Stimulated activated CD4-positive, alpha-beta T cell treated with anti-CD3 and anti-CD28 coated beads, Interleukin-1b, Interleukin-23, amount 100 ng/mL, for 24 hours (primary cell): ENCODE results near the gene E2F1.
"Not testable (repeated sequence)": the region's sequence is repeated elsewhere in the genome, so short reads cannot be mapped to it uniquely, and the experiment has no call there.

Experiments
- DNase-seq, 4 experiments: peaks; one replicate each; pipeline ENCODE4 v3.0.0-alpha.2; 2020; ENCODE audit warnings: low read depth in 4 of 4, low spot score in 1 of 4

The E2F1 gene

DNA sequence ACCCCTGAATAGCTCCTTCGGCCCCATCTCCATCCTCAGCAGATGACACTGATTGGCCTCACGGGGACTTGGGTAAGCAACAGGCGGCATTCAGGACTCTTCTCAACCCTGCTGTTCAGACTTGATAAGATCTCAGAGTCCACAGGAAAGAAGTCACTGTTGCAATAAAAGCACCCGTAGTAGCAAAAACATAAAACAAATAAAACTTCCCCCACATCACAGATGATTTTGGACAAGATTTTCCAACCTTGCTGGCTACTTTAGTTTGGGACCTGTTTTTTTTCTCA lies 41.2 kb downstream of the E2F1 start:
- DNase-seq: no peak

DNA sequence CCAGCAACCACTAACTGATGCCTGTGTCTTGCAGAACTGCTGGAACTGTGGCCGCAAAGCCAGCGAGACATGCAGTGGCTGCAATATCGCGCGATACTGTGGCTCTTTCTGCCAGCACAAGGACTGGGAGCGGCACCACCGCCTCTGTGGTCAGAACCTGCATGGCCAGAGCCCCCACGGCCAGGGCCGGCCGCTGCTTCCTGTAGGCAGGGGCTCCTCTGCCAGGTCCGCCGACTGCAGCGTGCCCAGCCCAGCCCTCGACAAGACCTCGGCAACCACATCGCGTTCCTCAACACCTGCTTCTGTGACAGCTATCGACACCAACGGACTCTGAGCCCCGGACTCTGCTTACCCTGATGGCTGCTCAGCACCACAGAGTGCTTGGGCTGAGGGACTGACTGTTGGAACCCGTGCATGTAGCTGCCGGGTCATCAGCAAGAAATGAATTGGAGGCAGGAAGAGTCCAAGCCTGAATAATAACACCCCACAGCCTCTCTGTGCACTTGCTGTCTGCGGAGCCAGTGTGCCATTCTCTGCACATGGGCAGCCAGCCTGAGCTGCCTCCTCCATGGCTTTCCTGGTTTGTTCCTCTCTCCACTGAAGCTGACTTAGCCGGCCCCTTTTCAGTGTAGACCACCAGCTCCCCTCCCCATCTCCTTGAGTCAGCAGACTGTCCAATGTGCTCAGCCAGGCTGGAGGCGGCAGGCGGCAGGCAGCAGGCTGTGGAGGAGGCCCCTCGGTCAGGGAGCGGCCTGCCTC lies 41.7 kb downstream of the E2F1 start:
- no peak for DNase-seq

DNA sequence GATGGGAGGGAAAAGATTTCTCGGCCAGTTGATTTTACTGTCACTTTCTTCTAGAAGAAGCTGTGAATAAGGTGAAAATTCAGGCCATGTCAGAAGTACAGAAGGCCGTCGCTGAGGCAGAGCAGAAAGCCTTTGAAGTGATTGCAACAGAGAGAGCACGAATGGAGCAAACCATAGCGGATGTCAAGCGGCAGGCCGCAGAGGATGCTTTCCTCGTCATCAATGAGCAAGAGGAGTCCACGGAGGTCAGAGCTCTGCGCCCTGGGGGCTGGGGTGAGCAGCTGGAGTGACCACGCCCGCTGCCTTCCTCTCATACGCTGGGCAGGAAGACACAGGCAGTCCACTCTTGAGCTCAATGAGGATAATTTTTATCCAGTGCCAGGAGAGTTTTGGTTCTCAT lies 45.9 kb downstream of the E2F1 start:
- DNase-seq: no peak

GRCh38 chr20:33636776-33637175 lies 49.4 kb downstream of the E2F1 start:
- DNase-seq: no peak

DNA sequence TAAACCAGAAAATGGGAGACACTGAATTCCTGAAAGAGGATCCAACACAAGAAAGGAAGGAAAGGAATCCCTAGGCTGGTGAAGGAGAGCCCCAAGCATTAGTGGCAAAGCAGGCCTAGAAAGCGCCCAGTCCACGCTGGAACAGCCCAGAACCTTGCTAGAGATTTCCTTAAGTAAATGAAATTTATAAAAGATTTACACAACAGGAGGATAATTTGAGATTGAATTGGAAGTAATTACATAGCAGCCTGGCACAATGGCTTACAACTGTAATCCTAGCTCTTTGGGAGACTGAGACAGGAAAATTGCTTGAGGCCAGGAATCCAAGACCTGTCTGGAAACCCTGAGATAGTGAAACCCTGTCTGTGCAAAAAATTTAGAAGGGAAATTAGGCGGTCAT lies 50.8 kb downstream of the E2F1 start:
- no peak for DNase-seq

DNA sequence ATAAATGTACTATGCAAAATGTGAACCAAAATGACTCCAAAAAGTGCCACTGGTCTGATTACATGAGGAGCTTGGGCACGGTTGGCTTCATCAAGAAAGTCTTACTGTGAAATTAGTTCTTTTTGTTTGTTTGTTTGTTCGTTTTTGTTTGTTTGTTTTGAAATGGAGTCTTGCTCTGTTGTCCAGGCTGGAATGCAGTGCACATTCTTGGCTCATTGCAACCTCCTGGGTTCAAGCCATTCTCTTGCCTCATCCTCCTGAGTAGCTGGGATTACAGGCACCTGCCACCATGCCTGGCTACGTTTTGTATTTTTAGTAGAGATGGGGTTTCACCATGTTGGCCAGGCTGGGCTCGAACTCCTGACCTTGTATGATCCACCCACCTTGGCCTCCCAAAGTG lies 54.3 kb downstream of the E2F1 start:
- not testable (repeated sequence) for DNase-seq

- no peak for DNase-seq
These were observed 55.7 kb downstream of the E2F1 start for GRCh38 chr20:33630507-33630906.

GRCh38 chr20:33629979-33630378 lies 56.2 kb downstream of the E2F1 start:
- DNase-seq: no peak

DNA sequence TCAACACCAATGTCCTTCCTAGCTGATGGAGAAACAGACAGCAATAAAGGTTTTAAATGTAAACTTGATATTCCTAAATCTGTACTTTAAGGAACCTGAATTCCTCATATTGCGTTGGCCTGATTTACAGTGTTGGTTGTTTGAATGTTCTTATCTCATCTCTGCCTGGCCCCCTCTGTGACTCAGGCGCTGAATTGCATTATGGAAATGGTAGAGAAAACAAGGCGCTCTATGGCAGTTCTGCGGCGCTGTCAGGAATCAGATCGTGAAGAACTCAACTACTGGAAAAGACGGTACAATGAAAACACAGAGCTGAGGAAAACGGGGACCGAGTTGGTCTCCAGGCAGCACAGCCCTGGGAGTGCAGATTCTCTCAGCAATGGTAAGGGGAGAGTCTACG lies 56.7 kb downstream of the E2F1 start:
- DNase-seq: no peak

DNA sequence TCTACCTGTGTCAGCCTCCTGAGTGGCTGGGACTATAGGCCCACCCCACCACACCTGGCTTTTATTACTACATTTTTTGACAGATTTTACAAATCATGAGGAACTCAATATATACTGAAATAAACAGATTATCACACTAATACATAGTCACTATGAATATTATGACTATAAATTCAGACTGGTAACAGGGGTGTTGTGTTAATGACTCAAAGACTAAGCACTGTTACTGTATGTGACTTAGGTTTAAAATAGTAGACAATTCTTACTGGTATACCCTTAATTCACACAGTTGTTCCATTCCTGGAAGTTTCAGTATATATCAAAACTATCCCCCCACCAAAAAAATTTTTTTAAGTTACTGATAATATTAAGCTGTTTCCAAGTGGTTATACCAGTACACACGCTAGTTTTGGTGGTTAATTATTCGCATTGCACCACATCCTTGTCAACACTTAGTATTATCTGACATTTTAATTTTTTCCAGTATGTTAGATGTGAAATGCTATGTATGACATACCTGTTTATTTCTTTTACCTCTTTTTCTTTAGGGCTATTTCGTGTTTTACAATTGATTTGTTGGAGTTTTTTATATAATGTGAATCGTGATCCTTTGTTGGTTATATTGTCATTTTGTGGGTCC lies 58.5 kb downstream of the E2F1 start:
- no peak for DNase-seq

DNA sequence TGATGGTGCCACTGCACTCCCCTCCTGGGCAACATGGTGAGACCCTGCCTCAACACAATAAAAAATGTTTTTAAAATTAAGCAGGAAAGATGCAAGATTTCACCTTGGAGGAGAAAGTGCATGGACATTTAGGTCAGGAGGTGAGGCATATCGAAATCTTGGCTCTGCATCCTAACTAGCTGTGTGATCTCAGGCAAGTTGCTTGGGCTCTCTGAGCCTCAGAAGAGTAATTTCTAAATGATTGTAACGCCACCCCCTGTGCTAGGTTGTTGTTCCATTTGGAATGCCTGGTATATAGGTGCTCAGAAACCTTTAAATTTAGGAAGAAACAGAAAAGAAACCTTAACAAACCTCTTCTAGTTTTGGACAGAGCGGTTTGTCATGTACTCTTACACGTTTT lies 60.0 kb downstream of the E2F1 start:
- DNase-seq: no peak
